ENCODE measurements around the gene TXLNG.
"Not testable (repeated sequence)": the region's sequence is repeated elsewhere in the genome, so short reads cannot be mapped to it uniquely, and the experiment has no call there.

TXLNG gene

GRCh38 chrX:16765594-16765993 lies 20.7 kb upstream of the TXLNG start:
- H3K27me3 ChIP-seq (ENCODE audit: control insufficient read depth, insufficient read depth, low read length) = no peaks in the 10 kb centered on the region
- H3K9me3 ChIP-seq (ENCODE audit: control insufficient read depth, low read length) = no peaks in the 10 kb centered on the region
- H3K4me1 ChIP-seq (ENCODE audit: control insufficient read depth, insufficient read depth, low read length) = no peaks in the 10 kb centered on the region
- no peak overlapping the region for H3K9ac ChIP-seq (ENCODE audit: low read length)
- H3K4me3 ChIP-seq (ENCODE audit: low read length) = no peak overlapping the region
- no peaks in the 10 kb centered on the region for H3K36me3 ChIP-seq (ENCODE audit: control insufficient read depth, insufficient read depth, low read length)

- H3K4me1 ChIP-seq (ENCODE audit: control insufficient read depth, insufficient read depth, low read length) = no peaks in the 10 kb centered on the region
- H3K27me3 ChIP-seq (ENCODE audit: control insufficient read depth, insufficient read depth, low read length) = no peaks in the 10 kb centered on the region
- no peaks in the 10 kb centered on the region for H3K36me3 ChIP-seq (ENCODE audit: control insufficient read depth, insufficient read depth, low read length)
- H3K9ac ChIP-seq (ENCODE audit: low read length) = no peak overlapping the region
- H3K4me3 ChIP-seq (ENCODE audit: low read length) = no peak overlapping the region
- no peaks in the 10 kb centered on the region for H3K9me3 ChIP-seq (ENCODE audit: control insufficient read depth, low read length)
Measured at GRCh38 chrX:16770970-16771482, 15.2 kb upstream of the TXLNG start.

- Histone ChIP-seq H3K36me3 (ENCODE audit: control insufficient read depth, insufficient read depth, low read length) (no peaks in the 10 kb centered on the region), H3K4me3 (ENCODE audit: low read length) (no peak overlapping the region), H3K4me1 (ENCODE audit: control insufficient read depth, insufficient read depth, low read length) (no peaks in the 10 kb centered on the region), H3K9ac (ENCODE audit: low read length) (no peak overlapping the region), H3K27me3 (ENCODE audit: control insufficient read depth, insufficient read depth, low read length) (no peaks in the 10 kb centered on the region), H3K9me3 (ENCODE audit: control insufficient read depth, low read length) (no peaks in the 10 kb centered on the region)
Measured at GRCh38 chrX:16771483-16772398, 14.5 kb upstream of the TXLNG start.

GRCh38 chrX:16772460-16772859 lies 13.8 kb upstream of the TXLNG start:
- Histone ChIP-seq H3K9me3 (ENCODE audit: control insufficient read depth, low read length) (no peaks in the 10 kb centered on the region), H3K9ac (ENCODE audit: low read length) (no peak overlapping the region), H3K4me1 (ENCODE audit: control insufficient read depth, insufficient read depth, low read length) (no peaks in the 10 kb centered on the region), H3K4me3 (ENCODE audit: low read length) (no peak overlapping the region), H3K27me3 (ENCODE audit: control insufficient read depth, insufficient read depth, low read length) (no peaks in the 10 kb centered on the region), H3K36me3 (ENCODE audit: control insufficient read depth, insufficient read depth, low read length) (no peaks in the 10 kb centered on the region)

- H3K4me3 ChIP-seq (ENCODE audit: low read length) = no peak overlapping the region
- H3K9ac ChIP-seq (ENCODE audit: low read length) = no peak overlapping the region
- H3K9me3 ChIP-seq (ENCODE audit: control insufficient read depth, low read length) = no peaks in the 10 kb centered on the region
- H3K27me3 ChIP-seq (ENCODE audit: control insufficient read depth, insufficient read depth, low read length) = no peaks in the 10 kb centered on the region
- H3K36me3 ChIP-seq (ENCODE audit: control insufficient read depth, insufficient read depth, low read length) = no peaks in the 10 kb centered on the region
- H3K4me1 ChIP-seq (ENCODE audit: control insufficient read depth, insufficient read depth, low read length) = no peaks in the 10 kb centered on the region
Measured at GRCh38 chrX:16774746-16775145, 11.5 kb upstream of the TXLNG start.

GRCh38 chrX:16778545-16778944 lies 7.7 kb upstream of the TXLNG start:
- Histone ChIP-seq H3K9ac (ENCODE audit: low read length) (no peak overlapping the region), H3K27me3 (ENCODE audit: control insufficient read depth, insufficient read depth, low read length) (no peaks in the 10 kb centered on the region)

GRCh38 chrX:16778993-16779392 lies 7.3 kb upstream of the TXLNG start:
- Histone ChIP-seq H3K4me3 (ENCODE audit: low read length) (no peak overlapping the region), H3K9ac (ENCODE audit: low read length) (no peak overlapping the region), H3K4me1 (ENCODE audit: control insufficient read depth, insufficient read depth, low read length) (no peaks in the 10 kb centered on the region), H3K9me3 (ENCODE audit: control insufficient read depth, low read length) (no peaks in the 10 kb centered on the region), H3K36me3 (ENCODE audit: control insufficient read depth, insufficient read depth, low read length) (no peaks in the 10 kb centered on the region), H3K27me3 (ENCODE audit: control insufficient read depth, insufficient read depth, low read length) (no peaks in the 10 kb centered on the region)

More at GRCh38 chrX:16778545-16778944, 7.7 kb upstream of the TXLNG start:
- Histone ChIP-seq H3K9me3 (ENCODE audit: control insufficient read depth, low read length) (no peaks in the 10 kb centered on the region), H3K4me1 (ENCODE audit: control insufficient read depth, insufficient read depth, low read length) (no peaks in the 10 kb centered on the region), H3K4me3 (ENCODE audit: low read length) (no peak overlapping the region), H3K36me3 (ENCODE audit: control insufficient read depth, insufficient read depth, low read length) (no peaks in the 10 kb centered on the region)

GRCh38 chrX:16779815-16780214 lies 6.5 kb upstream of the TXLNG start:
- not testable (repeated sequence) for H3K9ac ChIP-seq (ENCODE audit: low read length); H3K4me1 ChIP-seq (ENCODE audit: control insufficient read depth, insufficient read depth, low read length); H3K27me3 ChIP-seq (ENCODE audit: control insufficient read depth, insufficient read depth, low read length); H3K4me3 ChIP-seq (ENCODE audit: low read length); H3K9me3 ChIP-seq (ENCODE audit: control insufficient read depth, low read length); H3K36me3 ChIP-seq (ENCODE audit: control insufficient read depth, insufficient read depth, low read length)

GRCh38 chrX:16783452-16783851 lies 2.8 kb upstream of the TXLNG start:
- Histone ChIP-seq H3K9me3 (ENCODE audit: control insufficient read depth, low read length) (no peaks in the 10 kb centered on the region), H3K4me3 (ENCODE audit: low read length) (no peak overlapping the region), H3K36me3 (ENCODE audit: control insufficient read depth, insufficient read depth, low read length) (no peaks in the 10 kb centered on the region), H3K4me1 (ENCODE audit: control insufficient read depth, insufficient read depth, low read length) (no peaks in the 10 kb centered on the region), H3K9ac (ENCODE audit: low read length) (no peak overlapping the region), H3K27me3 (ENCODE audit: control insufficient read depth, insufficient read depth, low read length) (no peaks in the 10 kb centered on the region)

GRCh38 chrX:16784440-16784839 lies 1.8 kb upstream of the TXLNG start:
- H3K4me1 ChIP-seq (ENCODE audit: control insufficient read depth, insufficient read depth, low read length); H3K9me3 ChIP-seq (ENCODE audit: control insufficient read depth, low read length); H3K9ac ChIP-seq (ENCODE audit: low read length); H3K27me3 ChIP-seq (ENCODE audit: control insufficient read depth, insufficient read depth, low read length); H3K4me3 ChIP-seq (ENCODE audit: low read length); H3K36me3 ChIP-seq (ENCODE audit: control insufficient read depth, insufficient read depth, low read length): not testable (repeated sequence)

- H3K9me3 ChIP-seq (ENCODE audit: control insufficient read depth, low read length) = no peaks in the 10 kb centered on the region
- no peaks in the 10 kb centered on the region for H3K27me3 ChIP-seq (ENCODE audit: control insufficient read depth, insufficient read depth, low read length)
- H3K4me1 ChIP-seq (ENCODE audit: control insufficient read depth, insufficient read depth, low read length) = no peaks in the 10 kb centered on the region
- H3K4me3 ChIP-seq (ENCODE audit: low read length) = peak overlapping the region; percentile 23
- H3K9ac ChIP-seq (ENCODE audit: low read length) = peak overlapping the region; percentile 63
- no peaks in the 10 kb centered on the region for H3K36me3 ChIP-seq (ENCODE audit: control insufficient read depth, insufficient read depth, low read length)
Measured at GRCh38 chrX:16785247-16786138, 773 bp upstream of the TXLNG start.
